Endothelial cell of umbilical vein (primary cell): ENCODE data around the gene OR1A2. TPM values are rescaled to one million over a fixed set of nuclear protein-coding genes. Genes with fewer than 3 reads are reported as not detected.

Experiments
- BruUV-seq: library from RNA; stranded (reverse); fragments of 400-500 nt; replicated peaks from 2 replicates; lab custom pipeline; 2021; lab: Mats Ljungman, UMichigan
- CTCF ChIA-PET: fragments of 300-600, 350-600 bp; sonication (Branson Sonifier 250); formaldehyde crosslinking; loops from one replicate; lab custom pipeline; 2021; ENCODE audit warnings: antibody characterized with exemption, inconsistent platforms; lab: Charles Lee
- POLR2A ChIA-PET: fragments of 300-600, 350-600 bp; sonication (Branson Sonifier 250); formaldehyde crosslinking; loops from one replicate; lab custom pipeline; 2021; ENCODE audit warnings: antibody characterized with exemption, inconsistent platforms; lab: Charles Lee
- DNase-seq: peaks from one replicate; pipeline ENCODE4 v3.0.0-alpha.2; 2011; ENCODE audit warnings: low read depth, low spot score
- FAIRE-seq: peaks from 2 replicates; lab custom pipeline; 2011; peaks lifted over from hg19 to GRCh38; lab: Jason Lieb, UNC
- H2AFZ ChIP-seq: 2 replicates; pipeline ENCODE4 v1.6.0; 2012; ENCODE audit warnings: low read depth, low read length, control low read depth, inconsistent platforms
- H3K27ac ChIP-seq: 2 replicates; pipeline ENCODE4 v1.5.1; 2011; ENCODE audit warnings: low read depth, mild to moderate bottlenecking, control low read depth, low read length, moderate library complexity; ENCODE audit not compliant: insufficient read depth
- H3K27me3 ChIP-seq, 2 experiments: 2 replicates each; pipeline versions ENCODE4 v1.6.0 to v1.6.1; 2011; ENCODE audit warnings: low read length in 2 of 2, mixed read lengths in 1 of 2; ENCODE audit not compliant: control insufficient read depth in 2 of 2, insufficient read depth in 2 of 2
- H3K36me3 ChIP-seq, 2 experiments: 2 replicates in 1 of 2; 3 replicates in 1 of 2; pipeline ENCODE4 v1.5.1; 2011; ENCODE audit warnings: low read length in 2 of 2, mild to moderate bottlenecking in 1 of 2, moderate library complexity in 1 of 2; ENCODE audit not compliant: control insufficient read depth in 2 of 2, insufficient read depth in 2 of 2; ENCODE audit errors: extremely low read depth in 1 of 2
- H3K4me1 ChIP-seq: 3 replicates; pipeline ENCODE4 v1.5.1; 2011; ENCODE audit warnings: mild to moderate bottlenecking, low read length; ENCODE audit not compliant: control insufficient read depth, insufficient read depth; ENCODE audit errors: extremely low read depth
- H3K4me2 ChIP-seq: 2 replicates; pipeline ENCODE4 v1.6.1; 2011; ENCODE audit warnings: low read length, control low read depth, mixed read lengths; ENCODE audit not compliant: insufficient read depth
- H3K4me3 ChIP-seq, 3 experiments: fragments of 200-600 bp in 1 of 3; sonication (generic), shearing (Covaris generic) in 1 of 3; replicated peaks in 1 of 3; 2 replicates each; pipeline ENCODE4 v1.5.1; 2011 to 2016; ENCODE audit warnings: control low read depth in 3 of 3, low read length in 3 of 3, mild to moderate bottlenecking in 2 of 3, inconsistent platforms in 1 of 3, low read depth in 1 of 3, moderate library complexity in 1 of 3; ENCODE audit not compliant: insufficient read depth in 1 of 3
- H3K79me2 ChIP-seq: 2 replicates; pipeline ENCODE4 v1.6.0; 2012; ENCODE audit warnings: low read length, inconsistent platforms; ENCODE audit not compliant: control insufficient read depth, insufficient read depth
- H3K9ac ChIP-seq: replicated peaks from 2 replicates; pipeline ENCODE3; 2011; ENCODE audit warnings: low read length, control low read depth; ENCODE audit not compliant: insufficient read depth; ENCODE audit errors: extremely low read depth
- H3K9me1 ChIP-seq: replicated peaks from 3 replicates; pipeline ENCODE4 v1.6.0; 2011; ENCODE audit warnings: mild to moderate bottlenecking, low read length; ENCODE audit not compliant: control insufficient read depth, insufficient read depth; ENCODE audit errors: extremely low read depth
- H3K9me3 ChIP-seq: replicated peaks from 2 replicates; pipeline ENCODE4 v1.5.1; 2012; ENCODE audit warnings: low read length, inconsistent platforms; ENCODE audit not compliant: control insufficient read depth, insufficient read depth
- H4K20me1 ChIP-seq: replicated peaks from 2 replicates; pipeline ENCODE3; 2011; ENCODE audit warnings: mild to moderate bottlenecking, low read length; ENCODE audit not compliant: control insufficient read depth, insufficient read depth; ENCODE audit errors: extremely low read depth
- EZH2 ChIP-seq: IDR thresholded peaks from 2 replicates; pipeline ENCODE4 v1.6.1; 2012; ENCODE audit warnings: borderline replicate concordance, low read depth, mild to moderate bottlenecking, moderate library complexity, low read length, inconsistent platforms; ENCODE audit not compliant: severe bottlenecking
- FOS ChIP-seq: IDR thresholded peaks from 2 replicates; pipeline ENCODE4 v1.6.1; 2011; ENCODE audit warnings: mild to moderate bottlenecking, low read length, moderate library complexity, borderline replicate concordance; ENCODE audit not compliant: insufficient read depth
- GATA2 ChIP-seq: IDR thresholded peaks from 2 replicates; pipeline ENCODE4 v1.7.0; 2011; ENCODE audit warnings: low read depth, mild to moderate bottlenecking, moderate library complexity, mixed read lengths, low read length; ENCODE audit not compliant: insufficient read length, insufficient read depth
- JUN ChIP-seq: IDR thresholded peaks from 2 replicates; pipeline ENCODE4 v1.6.1; 2011; ENCODE audit warnings: borderline replicate concordance, low read depth; ENCODE audit not compliant: insufficient read length, insufficient read depth
- MAX ChIP-seq: IDR thresholded peaks from 2 replicates; pipeline ENCODE4 v1.6.1; 2011; ENCODE audit not compliant: insufficient read depth, insufficient read length
- MYC ChIP-seq: IDR thresholded peaks from one replicate; pipeline ENCODE4 v1.6.1; 2011; ENCODE audit warnings: mild to moderate bottlenecking, low read depth, low read length
- POLR2A ChIP-seq: IDR thresholded peaks from 2 replicates; pipeline ENCODE4 v1.6.1; 2012; ENCODE audit warnings: low read depth, mild to moderate bottlenecking, control low read depth, low read length
- POLR2AphosphoS5 ChIP-seq: IDR thresholded peaks from 2 replicates; pipeline ENCODE4 v1.6.1; 2012; ENCODE audit warnings: low read depth, mild to moderate bottlenecking, control low read depth, low read length, moderate library complexity; ENCODE audit not compliant: insufficient read depth
- dilution Hi-C: fragments of 300-500 bp; cut with MboI; formaldehyde crosslinking; loops from one replicate; pipeline ENCODE4 v1.15.0; 2019; ENCODE audit warnings: low sequenced_read_pairs; ENCODE audit not compliant: extremely low pct_ligation_motif_present
- intact Hi-C: fragments of 100-400 bp; cut with micrococcal nuclease; formaldehyde crosslinking; loops from one replicate; pipeline ENCODE4 v1.10.0; 2022
- polyA plus RNA-seq, 4 experiments: library from polyadenylated mRNA; depleted of rRNA in 3 of 4; stranded (reverse) in 3 of 4; unstranded in 1 of 4; fragments of >200 nt; gene quantifications; 2 replicates each; pipeline versions ENCODE4 v1.2.1 to v1.2.3, GENCODE V29; 2011 to 2012; ENCODE audit warnings: missing spikeins in 1 of 4
- total RNA-seq: library from RNA; stranded (reverse); gene quantifications from 2 replicates; pipeline ENCODE4 v1.2.3, GENCODE V29; 2021

The OR1A2 gene
- total and polyA plus RNA-seq, 2 donors (not counting 3 experiments of a cell fraction or from before 2014, with no cell fraction given): not detected

GRCh38 chr17:3207367-3207766 lies 10.0 kb downstream of the OR1A2 start, which contains the start of gene OR1A1:
Gene OR1A1, plus strand, starts transcription at chr17:3207667. Its CDS starts 7,954 bp downstream, at chr17:3215621.
- H3K27me3 ChIP-seq: no peaks in the 10 kb centered on the region
- dilution Hi-C loops: no loop called here
- H3K79me2 ChIP-seq: no peaks in the 10 kb centered on the region
- no peak within 1 kb of the TSS for H3K4me2 ChIP-seq
- no peak within 1 kb of the TSS for H3K9ac ChIP-seq
- ChIA-PET POLR2A (interaction anchor here (0.7 kb wide), 1 partner anchor 75 kb away, joined by 3 read pairs; no protein-coding TSS in a partner anchor), CTCF (no interaction called here)
- no TSS peak for BruUV-seq
- H2AFZ ChIP-seq: no peak within 1 kb of the TSS
- H3K36me3 ChIP-seq: no peaks in the 10 kb centered on the region
- H3K9me1 ChIP-seq: no peaks in the 10 kb centered on the region
- H4K20me1 ChIP-seq: no peaks in the 10 kb centered on the region
- peaks cover 1% of the 10 kb centered on the region for H3K9me3 ChIP-seq
- FAIRE-seq (no peak), DNase-seq (no peak)
- H3K4me3 ChIP-seq: no peak within 1 kb of the TSS
- H3K27ac ChIP-seq: no peak within 1 kb of the TSS
- intact Hi-C loops: no loop called here
- TF ChIP-seq POLR2AphosphoS5: no peak
- TF ChIP-seq EZH2: no peak
- H3K4me1 ChIP-seq: no peaks in the 10 kb centered on the region

GRCh38 chr17:3208484-3208883 lies 11.2 kb downstream of the OR1A2 start:
- intact Hi-C loops (no loop called here), dilution Hi-C loops (no loop called here)
- TF ChIP-seq MYC (no peak), GATA2 (no peak), FOS (no peak), MAX (no peak), POLR2A (no peak), JUN (no peak), POLR2AphosphoS5 (no peak)
- no peaks in the 10 kb centered on the region for H4K20me1 ChIP-seq
- H3K27ac ChIP-seq: no peak overlapping the region
- H3K79me2 ChIP-seq: no peaks in the 10 kb centered on the region
- H3K36me3 ChIP-seq: no peaks in the 10 kb centered on the region
- no peak for FAIRE-seq
- H3K4me2 ChIP-seq: no peak overlapping the region
- CTCF ChIA-PET: no interaction called here
- no peak overlapping the region for H3K4me3 ChIP-seq
- peaks cover 1% of the 10 kb centered on the region for H3K9me3 ChIP-seq
- no TSS peak for BruUV-seq
- DNase-seq: no peak
- no peak overlapping the region for H3K9ac ChIP-seq
- H3K4me1 ChIP-seq: no peaks in the 10 kb centered on the region
- no peak overlapping the region for H2AFZ ChIP-seq
- no peaks in the 10 kb centered on the region for H3K9me1 ChIP-seq
- H3K27me3 ChIP-seq: no peaks in the 10 kb centered on the region
- POLR2A ChIA-PET: no interaction called here
